Stimulated activated CD8-positive, alpha-beta memory T cell treated with anti-CD3 and anti-CD28 coated beads, Interleukin-4, amount 100 ng/mL, for 4 hours (primary cell): ENCODE data around the gene TMEM260.
"Not testable (repeated sequence)": the region's sequence is repeated elsewhere in the genome, so short reads cannot be mapped to it uniquely, and the experiment has no call there.

Experiments
- DNase-seq, 2 donors: peaks; one replicate each; pipeline ENCODE4 v3.0.0-alpha.2; 2020; ENCODE audit warnings: low read depth in 2 of 2, low spot score in 1 of 2

Gene TMEM260

DNA sequence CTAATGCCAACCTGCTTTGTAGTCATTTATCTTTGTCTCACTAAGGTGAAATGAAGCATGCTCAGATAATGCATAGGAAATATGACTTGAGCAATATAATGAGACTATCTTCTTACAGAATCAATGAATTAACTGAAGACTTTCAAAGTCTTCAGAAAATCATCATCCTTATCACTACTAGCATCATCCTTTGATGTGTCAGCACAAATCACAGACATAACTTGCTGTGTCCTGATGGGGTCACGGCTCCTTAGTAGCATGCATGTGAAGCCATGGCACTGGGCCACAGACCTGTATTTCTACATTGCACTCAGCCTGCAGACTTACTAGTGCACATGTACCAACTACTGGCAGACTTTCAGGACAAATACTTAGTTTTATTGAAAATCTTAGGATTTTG is 18.9 kb downstream of the TMEM260 start:
- DNase-seq, result no peak

DNA sequence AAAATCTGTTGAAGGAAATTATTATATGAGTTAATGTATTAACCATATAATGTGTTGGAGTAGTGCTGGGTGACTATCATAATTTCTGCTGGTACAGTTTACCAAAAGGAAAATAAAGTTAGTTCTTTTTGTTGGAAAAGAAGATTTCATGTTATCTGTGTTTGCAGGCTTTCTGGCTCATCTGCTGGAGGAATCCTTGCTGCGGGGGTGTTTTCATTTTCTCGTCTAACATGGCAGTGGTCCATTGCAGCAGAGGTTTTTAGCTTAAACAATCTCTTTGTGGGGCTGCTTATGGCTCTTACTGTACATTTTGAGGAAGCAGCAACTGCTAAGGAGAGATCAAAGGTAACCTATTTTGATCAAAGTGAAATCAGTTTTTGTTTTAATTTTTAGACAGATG is 24.1 kb downstream of the TMEM260 start:
- DNase-seq, result no peak

GRCh38 chr14:56608689-56609088 is 29.1 kb downstream of the TMEM260 start:
- DNase-seq, result no peak

DNA sequence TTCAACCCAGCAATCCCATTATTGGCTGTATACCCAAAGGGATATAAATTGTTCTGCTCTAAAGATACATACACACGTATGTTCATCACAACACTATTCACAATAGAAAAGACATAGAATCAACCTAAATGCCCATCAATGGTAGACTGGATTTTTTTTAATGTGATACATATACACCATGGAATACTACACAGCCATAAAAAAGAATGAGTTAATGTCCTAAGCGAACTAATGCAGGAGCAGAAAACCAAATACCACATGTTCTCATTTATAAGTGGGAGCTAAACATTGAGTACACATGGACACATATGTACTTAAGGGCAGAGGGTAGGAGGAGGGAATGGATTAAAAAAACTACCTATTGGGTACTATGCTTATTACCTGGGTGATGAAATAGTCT is 32.1 kb downstream of the TMEM260 start:
- DNase-seq, result not testable (repeated sequence)

- no peak for DNase-seq
These were observed 37.5 kb downstream of the TMEM260 start for GRCh38 chr14:56617084-56617483.

GRCh38 chr14:56630707-56631106 is 51.1 kb downstream of the TMEM260 start:
- DNase-seq, result no peak

GRCh38 chr14:56632195-56632594 is 52.6 kb downstream of the TMEM260 start:
- DNase-seq, result no peak

DNA sequence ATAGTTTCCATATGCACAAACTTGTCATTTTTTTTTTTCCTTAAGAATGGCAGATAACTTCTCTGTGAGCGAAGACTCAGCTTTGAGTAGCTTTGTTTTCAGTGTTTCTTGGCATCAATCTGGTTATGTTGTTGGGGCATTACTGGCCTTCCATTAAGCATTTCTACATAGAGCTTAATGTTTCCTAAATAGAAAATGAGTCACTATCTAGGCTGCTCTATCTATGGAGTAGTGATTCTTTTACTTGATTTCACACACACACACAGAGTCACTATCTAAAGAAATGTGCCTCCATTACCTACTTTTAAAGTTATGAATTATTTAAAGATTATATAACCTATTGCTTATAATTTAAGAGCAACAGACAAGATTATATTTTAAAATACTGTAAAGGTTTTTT is 53.9 kb downstream of the TMEM260 start:
- no peak for DNase-seq

DNA sequence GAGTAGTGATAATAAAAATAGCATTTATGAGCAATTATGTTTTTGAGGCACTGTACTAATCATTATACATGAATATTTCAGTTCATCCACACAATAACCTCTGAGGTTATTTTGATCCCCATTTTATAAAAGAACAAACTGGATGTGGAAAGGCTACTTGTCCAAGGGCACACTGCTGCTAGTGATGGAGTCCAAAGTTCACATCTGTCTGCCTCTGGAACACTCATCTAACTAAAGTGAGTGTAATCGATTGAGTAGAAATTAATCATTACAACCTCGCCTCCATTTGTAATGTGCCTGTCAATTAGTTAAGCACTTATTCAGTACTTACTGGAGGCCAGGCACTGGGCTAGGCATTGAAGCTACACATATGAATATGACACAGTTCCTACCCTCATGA is 55.4 kb downstream of the TMEM260 start:
- DNase-seq, result no peak

GRCh38 chr14:56647493-56647892 is 67.9 kb downstream of the TMEM260 start:
- no peak for DNase-seq

DNA sequence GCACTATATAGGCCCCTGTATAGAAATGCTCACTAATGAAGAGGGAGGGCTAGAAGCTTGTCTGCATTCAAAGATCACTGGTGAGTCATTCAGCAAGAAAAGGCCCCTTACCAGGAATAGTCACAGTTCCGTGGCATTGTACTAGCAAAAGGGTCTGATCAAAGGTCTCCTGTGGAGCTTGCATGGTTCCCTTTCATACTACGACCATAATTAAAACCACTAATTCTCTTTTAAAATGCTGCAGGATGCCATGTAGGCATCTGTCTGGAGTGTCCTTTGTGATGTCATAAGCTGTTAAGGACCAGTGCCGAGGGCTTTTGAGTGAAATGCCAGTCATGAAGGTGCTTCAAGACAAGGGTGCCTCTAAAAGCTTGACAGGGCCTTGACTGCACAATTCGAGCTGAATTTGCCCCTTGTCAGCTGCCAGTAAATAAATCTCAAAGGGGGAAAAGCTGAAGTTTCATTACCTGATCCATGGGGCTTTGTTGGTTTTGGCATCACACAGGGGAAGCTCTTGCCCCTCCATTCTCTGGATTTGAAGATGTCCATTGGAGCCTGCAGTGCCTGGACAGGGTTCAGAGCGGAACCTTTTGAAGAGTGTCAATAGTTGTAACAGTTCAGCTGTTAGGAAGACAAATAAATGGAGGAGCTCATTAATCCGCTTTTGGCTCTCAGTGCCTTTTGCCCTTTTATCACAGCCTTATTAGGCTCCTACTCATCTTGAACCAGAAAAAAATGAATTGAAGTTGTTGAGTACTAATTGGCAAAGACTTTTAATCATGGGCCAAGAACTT is 69.1 kb downstream of the TMEM260 start:
- no peak for DNase-seq

DNA sequence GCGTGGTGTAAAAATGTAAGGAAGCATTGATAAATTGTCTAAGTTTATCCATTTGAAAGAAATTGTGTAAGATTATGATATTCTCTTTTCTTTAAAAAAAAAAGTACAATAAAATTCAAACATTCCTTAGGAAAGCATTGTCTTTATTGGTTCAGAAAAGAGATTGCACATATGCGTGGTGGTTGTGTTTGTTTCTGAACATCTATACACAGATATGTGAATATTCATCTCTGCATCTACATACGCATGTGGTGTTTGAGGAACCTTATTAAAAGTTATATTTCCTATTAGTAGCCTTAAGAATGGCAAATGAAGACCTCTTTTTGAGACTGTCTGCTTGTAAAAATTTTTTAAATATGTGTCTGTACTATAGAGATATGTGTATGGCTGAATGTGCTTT is 69.8 kb downstream of the TMEM260 start:
- no peak for DNase-seq

GRCh38 chr14:56650048-56650447 is 70.5 kb downstream of the TMEM260 start:
- no peak for DNase-seq

DNA sequence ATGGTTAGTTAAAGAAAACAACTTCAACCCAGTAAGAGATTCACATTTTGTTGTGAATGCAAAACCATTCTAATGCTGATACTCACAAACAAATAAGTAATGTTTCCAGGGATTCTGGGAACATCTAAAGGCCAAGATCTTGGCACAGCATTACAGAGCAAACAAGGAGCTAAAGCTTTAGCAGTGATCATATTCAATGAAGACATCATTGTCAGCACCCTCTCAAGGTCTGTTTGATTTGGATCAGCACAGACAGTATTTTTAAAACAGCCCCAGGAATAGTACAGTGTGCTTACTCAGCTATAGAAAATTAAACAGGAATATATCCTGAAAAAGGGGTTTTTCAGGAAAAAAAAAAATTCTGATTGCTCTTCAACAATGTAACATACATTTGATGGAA is 71.4 kb downstream of the TMEM260 start:
- DNase-seq, result no peak

- DNase-seq, result no peak
These were observed 78.0 kb downstream of the TMEM260 start for GRCh38 chr14:56657604-56658003.

GRCh38 chr14:56659378-56659777 is 79.8 kb downstream of the TMEM260 start:
- DNase-seq, result no peak

GRCh38 chr14:56659964-56660551 is 80.5 kb downstream of the TMEM260 start:
- DNase-seq, result no peak

- DNase-seq, result no peak
These were observed 81.2 kb downstream of the TMEM260 start for GRCh38 chr14:56660677-56661389.

DNA sequence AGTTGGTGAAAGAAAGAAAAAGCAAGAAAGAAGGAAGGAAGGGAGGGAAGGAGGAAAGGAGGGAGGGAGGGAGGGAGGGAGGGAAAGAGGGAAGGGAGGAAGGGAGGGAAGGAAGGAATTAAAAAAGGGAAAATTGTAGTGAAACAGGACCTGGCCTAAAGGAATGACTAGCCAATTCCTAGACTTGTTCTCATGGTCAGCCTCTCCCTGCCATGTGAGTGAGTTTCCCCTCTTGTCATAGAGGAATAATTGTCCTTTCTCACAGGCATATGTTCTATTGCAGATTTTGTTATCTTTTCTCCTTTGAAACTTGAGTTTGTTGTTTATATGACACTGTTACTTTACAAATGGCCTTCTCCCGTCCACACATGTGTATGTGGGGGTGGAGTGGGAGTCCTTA is 81.9 kb downstream of the TMEM260 start:
- no peak for DNase-seq

- no peak for DNase-seq
These were observed 85.3 kb downstream of the TMEM260 start for GRCh38 chr14:56664811-56665421.

DNA sequence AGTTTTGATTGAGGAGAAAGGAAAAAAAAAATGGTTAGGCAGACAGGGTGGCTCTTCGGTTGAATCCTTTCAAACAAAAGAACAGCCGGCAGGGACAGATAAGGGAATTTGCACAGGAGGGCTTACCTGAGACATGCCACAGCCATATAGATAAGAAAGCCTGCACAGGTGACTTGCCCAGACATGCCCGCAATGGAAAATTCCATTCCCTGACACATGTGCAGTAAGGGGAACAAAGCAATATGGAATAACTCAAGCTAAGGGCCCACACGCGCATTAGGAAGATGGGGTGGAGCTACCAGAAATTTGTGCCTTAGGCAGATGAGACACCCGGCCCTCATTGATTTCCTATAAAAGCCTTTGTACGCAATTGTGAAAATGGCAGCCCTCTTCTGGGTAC is 86.7 kb downstream of the TMEM260 start:
- DNase-seq, result no peak

GRCh38 chr14:56666716-56667115 is 87.1 kb downstream of the TMEM260 start:
- DNase-seq, result no peak
